Activated effector memory CD4-positive, alpha-beta T cell treated with anti-CD3 and anti-CD28 coated beads, Interleukin-2, amount 50 U/mL, for 16 hours (primary cell): Measurements from ENCODE around the gene EFCAB11.

Experiments used
- DNase-seq: peaks from one replicate; pipeline ENCODE4 v3.0.0-alpha.2; 2020

Gene EFCAB11

DNA sequence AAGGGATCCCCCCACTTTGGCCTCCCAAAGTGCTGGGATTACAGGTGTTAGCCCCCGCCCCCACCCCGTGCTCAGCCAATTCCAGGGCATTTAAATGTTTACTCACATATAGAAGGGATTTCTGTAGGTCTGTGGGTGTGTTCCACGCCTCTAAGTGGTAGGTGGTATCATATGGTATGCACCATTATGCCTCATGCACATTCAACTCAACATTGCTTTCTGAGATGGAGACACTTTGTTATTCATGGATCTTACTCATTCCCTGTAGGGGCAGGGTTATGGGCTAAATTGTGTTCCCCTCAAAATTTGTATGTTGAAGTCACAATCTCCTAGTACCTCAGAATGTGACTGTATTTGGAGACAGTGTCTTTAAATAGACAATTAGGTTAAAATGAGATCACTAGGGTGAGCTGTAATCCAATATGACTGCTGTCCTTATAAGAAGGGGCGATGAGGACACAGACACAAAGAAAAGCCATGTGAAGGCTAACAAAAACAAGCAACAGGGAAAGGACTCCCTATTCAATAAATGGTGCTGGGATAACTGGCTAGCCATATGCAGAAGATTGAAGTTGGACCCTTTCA lies 200.6 kb downstream of the EFCAB11 start:
- DNase-seq = no peak

DNA sequence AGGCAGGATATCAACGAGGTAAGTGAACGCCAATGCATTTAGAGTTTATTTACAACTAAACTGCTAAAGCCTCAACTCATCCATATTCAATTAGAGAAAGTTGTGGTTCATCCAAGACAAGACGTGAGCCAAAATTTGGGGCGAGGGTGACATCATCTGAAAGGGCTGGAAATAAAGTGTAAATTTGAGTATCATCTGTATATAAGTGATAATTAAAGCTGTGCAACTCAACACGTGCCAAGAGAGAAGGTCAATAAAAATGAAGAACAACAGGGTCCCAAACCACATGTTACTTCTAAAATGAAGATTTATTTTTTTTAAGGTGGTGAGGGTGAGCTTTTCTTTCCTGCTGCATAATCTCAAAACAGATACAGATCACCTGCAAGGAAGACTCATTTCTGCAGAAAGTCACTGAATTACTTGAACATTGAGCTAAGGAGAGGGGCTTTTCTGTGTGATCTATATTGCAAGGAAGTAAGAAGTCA lies 203.6 kb downstream of the EFCAB11 start:
- no peak for DNase-seq

DNA sequence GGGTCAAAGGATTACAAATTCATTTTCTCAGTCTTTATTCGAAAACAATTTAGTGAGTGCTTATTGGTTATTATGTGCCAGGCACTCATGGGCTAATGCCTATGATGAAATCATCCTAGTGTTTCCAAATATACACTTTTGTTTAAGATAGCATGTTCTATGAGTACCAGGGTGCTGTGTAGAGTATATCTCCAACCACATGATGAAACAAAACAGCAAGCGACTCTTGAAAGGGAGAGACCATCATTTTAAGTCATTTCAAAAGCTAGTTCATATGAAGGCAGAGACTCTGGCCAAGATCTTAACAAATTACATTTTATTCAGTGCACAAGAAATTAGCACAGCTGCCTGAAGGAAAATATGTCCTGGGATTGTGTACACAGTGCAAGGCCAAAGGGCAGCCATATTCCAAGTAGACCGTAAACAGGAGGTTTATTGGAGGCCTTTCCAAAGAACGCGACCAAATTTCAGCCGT lies 204.2 kb downstream of the EFCAB11 start:
- DNase-seq = no peak

DNA sequence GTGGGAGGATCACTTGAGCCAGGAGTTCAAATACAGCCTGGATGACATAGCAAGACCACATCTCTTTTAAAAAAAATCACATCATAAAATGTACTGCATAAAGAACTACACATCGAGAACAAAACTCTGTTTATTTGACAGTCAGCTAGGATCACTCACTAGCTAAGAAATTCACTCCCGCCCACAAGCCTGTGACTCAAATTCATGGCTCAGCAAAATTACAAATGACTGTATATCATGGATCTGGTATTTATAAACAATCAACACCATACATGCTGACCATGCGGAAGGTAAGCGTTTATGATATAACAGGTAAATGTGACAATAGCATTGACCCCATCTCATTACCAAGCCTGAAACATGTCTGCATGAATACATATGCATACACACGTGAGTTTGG lies 206.5 kb downstream of the EFCAB11 start:
- no peak for DNase-seq

DNA sequence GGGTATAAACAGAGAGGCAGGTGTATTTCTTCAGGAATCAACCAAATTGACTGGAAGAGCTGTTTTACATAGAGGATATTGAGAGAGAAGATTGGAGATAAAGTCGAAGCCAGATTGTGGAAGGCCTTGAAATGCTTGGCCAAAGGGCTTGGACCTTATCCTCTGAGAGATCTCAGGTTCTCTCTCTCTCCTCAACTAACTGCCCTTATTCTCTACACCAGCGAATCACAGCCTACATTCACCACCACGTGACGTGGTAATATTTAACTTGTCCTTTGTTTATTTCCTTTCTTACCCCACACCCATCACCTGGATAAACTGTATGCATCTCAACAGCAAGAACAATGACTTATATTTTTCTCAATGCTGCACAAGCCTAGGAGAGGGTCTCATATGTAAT lies 207.4 kb downstream of the EFCAB11 start:
- DNase-seq = no peak

DNA sequence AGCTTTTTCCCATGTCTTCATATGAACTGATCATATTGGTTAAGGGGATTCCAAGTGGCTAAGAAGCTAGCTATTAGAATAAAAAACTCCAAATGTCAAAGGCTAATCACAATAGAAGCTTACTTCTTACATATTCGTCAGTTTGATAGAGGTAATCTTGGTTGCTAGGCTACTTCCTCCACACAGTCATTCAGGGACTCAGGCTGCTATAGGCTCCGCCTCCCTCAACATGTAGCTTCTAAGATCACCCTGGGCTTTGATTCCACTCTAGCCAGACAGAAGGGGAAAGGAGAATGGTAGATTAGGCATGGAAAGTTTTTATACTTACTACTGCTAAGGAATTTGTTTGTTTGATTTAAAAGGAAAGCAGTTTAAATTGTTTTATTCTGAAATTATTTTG lies 207.9 kb downstream of the EFCAB11 start:
- DNase-seq = no peak

DNA sequence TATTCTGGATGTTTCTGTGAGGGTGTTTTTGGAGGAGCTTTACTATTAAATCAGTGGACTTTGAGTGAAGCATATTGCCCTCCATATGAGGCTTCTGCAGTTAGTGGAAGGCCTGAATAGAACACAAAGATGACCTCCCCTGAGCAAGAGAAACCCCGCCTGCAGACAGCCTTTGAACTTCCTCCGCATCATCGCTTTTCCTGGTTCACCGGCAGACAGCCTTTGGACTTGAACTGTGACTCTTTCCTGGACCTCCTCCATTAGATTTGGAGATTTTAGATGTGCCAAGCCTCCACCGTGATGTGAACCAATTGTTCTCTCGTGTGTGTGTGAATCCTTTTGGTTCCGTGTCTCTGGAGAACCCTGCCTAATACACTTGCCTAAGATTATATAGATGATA lies 208.4 kb downstream of the EFCAB11 start:
- DNase-seq = no peak
